ENCODE measurements around the gene MRPL23. TPM values are rescaled to one million over a fixed set of nuclear protein-coding genes. Genes with fewer than 3 reads are reported as not detected.

MRPL23 gene
- total and polyA plus RNA-seq, 12 donors = 52.2 to 1,024 (median 184) TPM

DNA sequence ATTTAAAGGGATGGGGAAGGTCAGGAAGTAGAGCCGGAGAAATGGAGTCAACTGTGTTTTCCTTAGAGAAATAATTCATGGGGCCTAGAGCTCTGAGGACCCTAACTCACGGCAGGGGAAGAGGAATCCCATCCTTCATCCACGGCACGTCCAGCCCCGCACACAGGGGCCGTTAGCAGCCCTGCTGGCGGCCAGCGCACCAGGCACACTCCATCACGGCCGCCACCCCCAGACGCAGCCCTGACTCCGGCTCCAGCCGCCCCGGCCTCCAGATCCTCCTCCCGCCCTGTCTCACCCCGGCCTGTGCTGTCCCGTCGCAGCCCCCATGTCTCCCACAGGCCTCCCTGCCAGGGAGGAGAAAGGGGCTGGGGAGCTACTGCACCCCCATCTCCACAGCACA lies 11.2 kb downstream of the MRPL23 start:
- intact Hi-C loops (cut with DNase I) = no loop called here
- H3K27ac ChIP-seq = no peak overlapping the region
- no peak overlapping the region for H3K4me3 ChIP-seq
- WGBS, 4 donors = no CpG with 5 or more reads among the region's 18 CpGs
- DNase-seq = no peak
- TF ChIP-seq, protein P1, sequence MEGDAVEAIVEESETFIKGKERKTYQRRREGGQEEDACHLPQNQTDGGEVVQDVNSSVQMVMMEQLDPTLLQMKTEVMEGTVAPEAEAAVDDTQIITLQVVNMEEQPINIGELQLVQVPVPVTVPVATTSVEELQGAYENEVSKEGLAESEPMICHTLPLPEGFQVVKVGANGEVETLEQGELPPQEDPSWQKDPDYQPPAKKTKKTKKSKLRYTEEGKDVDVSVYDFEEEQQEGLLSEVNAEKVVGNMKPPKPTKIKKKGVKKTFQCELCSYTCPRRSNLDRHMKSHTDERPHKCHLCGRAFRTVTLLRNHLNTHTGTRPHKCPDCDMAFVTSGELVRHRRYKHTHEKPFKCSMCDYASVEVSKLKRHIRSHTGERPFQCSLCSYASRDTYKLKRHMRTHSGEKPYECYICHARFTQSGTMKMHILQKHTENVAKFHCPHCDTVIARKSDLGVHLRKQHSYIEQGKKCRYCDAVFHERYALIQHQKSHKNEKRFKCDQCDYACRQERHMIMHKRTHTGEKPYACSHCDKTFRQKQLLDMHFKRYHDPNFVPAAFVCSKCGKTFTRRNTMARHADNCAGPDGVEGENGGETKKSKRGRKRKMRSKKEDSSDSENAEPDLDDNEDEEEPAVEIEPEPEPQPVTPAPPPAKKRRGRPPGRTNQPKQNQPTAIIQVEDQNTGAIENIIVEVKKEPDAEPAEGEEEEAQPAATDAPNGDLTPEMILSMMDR (IDR thresholded peaks at IDR 0.05) = no peak
- TF ChIP-seq POLR2A (IDR thresholded peaks at IDR 0.05) = no peak
- no peaks in the 10 kb centered on the region for H3K9me3 ChIP-seq (replicated peaks in 1 of 3)
- H3K4me1 ChIP-seq (replicated peaks in 1 of 2) = no peaks in the 10 kb centered on the region
- no peaks in the 10 kb centered on the region for H3K27me3 ChIP-seq
- H3K36me3 ChIP-seq (replicated peaks in 1 of 2) = no peaks in the 10 kb centered on the region

DNA sequence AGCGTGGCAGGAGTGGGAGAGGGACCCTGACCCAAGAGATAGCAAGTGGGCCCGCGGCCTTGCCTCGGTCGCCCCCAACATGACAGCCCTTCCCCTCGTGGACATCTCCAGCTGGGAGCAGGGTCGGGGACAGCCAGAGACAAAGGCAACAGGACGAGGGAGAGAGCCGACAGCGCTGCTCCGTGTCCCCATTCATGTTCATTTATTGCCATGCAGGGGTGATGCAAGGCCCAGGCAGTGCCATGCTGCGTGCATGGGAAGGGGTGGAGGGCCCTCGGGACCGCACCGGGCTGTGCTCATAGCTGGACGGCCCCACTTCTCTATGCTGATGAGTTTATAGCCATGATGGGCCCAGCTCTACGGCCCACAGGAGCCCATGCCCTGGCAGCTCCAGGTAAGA lies 12.7 kb downstream of the MRPL23 start:
- TF ChIP-seq POLR2A (IDR thresholded peaks at IDR 0.05) = no peak
- TF ChIP-seq, protein P1 (IDR thresholded peaks at IDR 0.05) = no peak
- 98% methylated on average over 5 of the region's 17 CpGs; no CpG with 5 or more reads in 3 of the 4 donors for WGBS, 4 donors
- Histone ChIP-seq H3K9me3 (replicated peaks in 1 of 3) (no peaks in the 10 kb centered on the region), H3K27me3 (no peaks in the 10 kb centered on the region), H3K27ac (no peak overlapping the region), H3K4me3 (no peak overlapping the region), H3K4me1 (replicated peaks in 1 of 2) (no peaks in the 10 kb centered on the region), H3K36me3 (replicated peaks in 1 of 2) (no peaks in the 10 kb centered on the region)
- intact Hi-C loops (cut with DNase I) = no loop called here
- peak in 1 of 7 donors; percentile 9 for DNase-seq

DNA sequence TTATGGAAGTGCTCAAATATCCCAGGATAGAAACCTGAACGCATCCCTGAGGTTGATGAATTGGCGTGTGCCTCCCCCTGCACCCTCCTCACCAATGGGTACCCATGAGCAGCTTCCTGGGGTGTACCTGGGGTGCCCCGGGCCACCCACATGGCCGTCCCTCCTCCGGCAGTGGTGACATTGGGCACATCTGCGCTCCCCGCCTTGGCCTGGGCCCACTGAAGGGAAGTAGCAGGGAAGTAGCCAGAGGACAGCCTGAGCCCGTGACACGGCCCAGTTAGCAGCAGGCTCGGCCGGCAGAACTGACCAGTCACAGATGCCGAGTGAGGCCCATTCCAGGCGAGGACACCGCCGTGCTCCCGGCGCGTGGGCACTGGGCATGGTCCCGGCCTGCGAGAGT lies 16.7 kb downstream of the MRPL23 start:
- no peak for DNase-seq
- Histone ChIP-seq H3K4me3 (no peak overlapping the region), H3K36me3 (replicated peaks in 1 of 2) (no peaks in the 10 kb centered on the region), H3K4me1 (replicated peaks in 1 of 2) (no peaks in the 10 kb centered on the region), H3K27me3 (no peaks in the 10 kb centered on the region), H3K27ac (no peak overlapping the region), H3K9me3 (replicated peaks in 1 of 3) (no peaks in the 10 kb centered on the region)
- TF ChIP-seq, protein P1 (IDR thresholded peaks at IDR 0.05) = no peak
- TF ChIP-seq POLR2A (IDR thresholded peaks at IDR 0.05) = no peak
- intact Hi-C loops (cut with DNase I) = no loop called here
- WGBS, 4 donors = 92 to 93% methylated on average over 2 to 3 of the region's 20 CpGs; no CpG with 5 or more reads in 2 of the 4 donors

DNA sequence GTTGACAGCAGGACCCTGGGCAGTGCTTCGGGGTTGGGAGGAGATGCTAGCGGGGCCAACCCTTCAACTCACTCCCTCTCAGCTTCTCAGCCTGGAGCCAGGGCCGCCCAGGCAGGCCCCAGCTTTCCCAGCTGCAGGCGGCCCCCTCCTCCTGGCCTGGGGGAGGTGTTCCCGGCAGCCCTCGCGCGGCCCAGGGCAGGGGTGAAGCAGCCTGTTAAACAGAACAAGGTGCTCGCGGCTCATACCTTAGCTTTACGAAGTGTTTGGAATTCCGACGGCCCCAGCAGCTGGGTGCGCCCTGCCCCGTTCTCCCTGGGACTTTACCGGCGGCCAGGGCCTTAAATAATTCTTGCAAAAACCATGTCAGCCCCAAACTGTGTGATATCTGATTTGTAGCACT lies 17.2 kb downstream of the MRPL23 start:
- no CpG with 5 or more reads among the region's 17 CpGs for WGBS, 4 donors
- Histone ChIP-seq H3K4me3 (no peak overlapping the region), H3K36me3 (replicated peaks in 1 of 2) (no peaks in the 10 kb centered on the region), H3K9me3 (replicated peaks in 1 of 3) (no peaks in the 10 kb centered on the region), H3K4me1 (replicated peaks in 1 of 2) (no peaks in the 10 kb centered on the region), H3K27me3 (no peaks in the 10 kb centered on the region), H3K27ac (no peak overlapping the region)
- no peak for TF ChIP-seq POLR2A (IDR thresholded peaks at IDR 0.05)
- intact Hi-C loops (cut with DNase I) = no loop called here
- no peak for DNase-seq

DNA sequence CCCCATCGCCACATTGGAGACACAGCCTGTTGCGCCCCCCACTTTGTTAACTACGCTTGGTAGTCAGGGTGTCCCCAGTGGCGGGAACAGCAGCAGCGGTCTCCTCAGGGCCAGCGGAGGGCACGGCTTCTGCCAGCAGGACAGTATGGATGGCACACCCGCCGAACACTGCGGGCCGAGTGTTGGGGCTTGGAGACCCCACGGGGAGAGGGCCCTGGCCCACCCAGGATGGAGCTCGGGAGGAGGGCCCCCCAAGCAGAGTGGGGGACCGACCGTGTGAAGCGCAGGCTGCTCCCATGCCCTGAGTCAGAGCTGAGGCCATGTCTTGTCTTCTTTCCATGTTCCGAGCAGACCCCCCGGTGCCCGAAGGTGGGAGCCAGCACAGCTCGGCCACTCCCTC lies 17.8 kb downstream of the MRPL23 start:
- H3K36me3 ChIP-seq (replicated peaks in 1 of 2) = no peaks in the 10 kb centered on the region
- no peak overlapping the region for H3K4me3 ChIP-seq
- no peak for DNase-seq
- H3K27ac ChIP-seq = no peak overlapping the region
- H3K9me3 ChIP-seq (replicated peaks in 1 of 3) = no peaks in the 10 kb centered on the region
- intact Hi-C loops (cut with DNase I) = no loop called here
- H3K27me3 ChIP-seq = no peaks in the 10 kb centered on the region
- WGBS, 4 donors = 50% methylated on average over 2 of the region's 20 CpGs; no CpG with 5 or more reads in 3 of the 4 donors
- H3K4me1 ChIP-seq (replicated peaks in 1 of 2) = no peaks in the 10 kb centered on the region
- TF ChIP-seq POLR2A (IDR thresholded peaks at IDR 0.05) = no peak
- TF ChIP-seq, protein P1 (IDR thresholded peaks at IDR 0.05) = no peak

Measured in adrenal gland (tissue), 12 donors.